H1 (cell line): ENCODE data around the gene HTR3D. TPM values are rescaled to one million over a fixed set of nuclear protein-coding genes. Genes with fewer than 3 reads are reported as not detected.

Source experiments
- CTCF ChIA-PET: fragments of 300-600 bp; sonication (Branson Sonifier 250); formaldehyde crosslinking; loops from one replicate; lab custom pipeline; 2021; ENCODE audit not compliant: partially characterized antibody; lab: Charles Lee
- POLR2A ChIA-PET: fragments of 300-600 bp; sonication (Branson Sonifier 250); formaldehyde crosslinking; loops from one replicate; lab custom pipeline; 2021; ENCODE audit warnings: inconsistent platforms; ENCODE audit not compliant: partially characterized antibody; lab: Charles Lee
- DNase-seq, 2 experiments: peaks; one replicate each; pipeline versions ENCODE4 v3.0.0 to v3.0.0-alpha.2; 2010 to 2022; ENCODE audit warnings: low spot score in 2 of 2, low read depth in 1 of 2, mixed read lengths in 1 of 2
- FAIRE-seq: peaks from 2 replicates; lab custom pipeline; 2011; peaks lifted over from hg19 to GRCh38; lab: Jason Lieb, UNC
- H2AFZ ChIP-seq: 2 replicates; pipeline ENCODE4 v1.8.1; 2012; ENCODE audit warnings: low read length, inconsistent platforms
- H2AK5ac ChIP-seq: 2 replicates; pipeline ENCODE4 v1.6.1; 2013; ENCODE audit warnings: low read depth, low read length
- H2BK120ac ChIP-seq: replicated peaks from 2 replicates; pipeline ENCODE3; 2013; ENCODE audit warnings: low read depth, low read length, inconsistent platforms
- H2BK12ac ChIP-seq: 2 replicates; pipeline ENCODE4 v1.6.1; 2013; ENCODE audit warnings: low read depth, low read length
- H2BK15ac ChIP-seq: 2 replicates; pipeline ENCODE4 v1.6.1; 2013; ENCODE audit warnings: low read length
- H2BK20ac ChIP-seq: 2 replicates; pipeline ENCODE4 v1.6.1; 2013; ENCODE audit warnings: low read length
- H2BK5ac ChIP-seq: 2 replicates; pipeline ENCODE4 v1.6.1; 2013; ENCODE audit warnings: low read depth, low read length
- H3K14ac ChIP-seq: 2 replicates; pipeline ENCODE4 v1.6.1; 2013; ENCODE audit warnings: inconsistent platforms; ENCODE audit not compliant: insufficient read length
- H3K18ac ChIP-seq: 2 replicates; pipeline ENCODE4 v1.6.1; 2013; ENCODE audit warnings: low read length; ENCODE audit errors: extremely low read depth
- H3K23ac ChIP-seq: 2 replicates; pipeline ENCODE4 v1.6.1; 2013; ENCODE audit warnings: inconsistent platforms; ENCODE audit not compliant: insufficient read length
- H3K23me2 ChIP-seq: 2 replicates; pipeline ENCODE4 v1.6.1; 2013; ENCODE audit warnings: low read depth, low read length
- H3K27ac ChIP-seq: 2 replicates; pipeline ENCODE4 v1.6.1; 2011; ENCODE audit warnings: low read depth, low read length, inconsistent platforms
- H3K27me3 ChIP-seq, 4 experiments: replicated peaks in 1 of 4; 1 replicate in 1 of 4; 2 replicates in 3 of 4; pipeline versions ENCODE4 v1.6.1 to v1.8.1; 2011 to 2013; ENCODE audit warnings: low read length in 3 of 4, mild to moderate bottlenecking in 3 of 4, inconsistent platforms in 2 of 4, mixed read lengths in 2 of 4, moderate library complexity in 1 of 4; ENCODE audit not compliant: control insufficient read depth in 3 of 4, insufficient read depth in 3 of 4; ENCODE audit errors: extremely low read depth in 1 of 4
- H3K36me3 ChIP-seq, 4 experiments: 2 replicates each; pipeline versions ENCODE4 v1.6.1 to v1.8.1; 2011 to 2013; ENCODE audit warnings: mild to moderate bottlenecking in 4 of 4, low read length in 3 of 4, moderate library complexity in 2 of 4, control low read depth in 1 of 4, inconsistent platforms in 1 of 4; ENCODE audit not compliant: insufficient read depth in 4 of 4, control insufficient read depth in 2 of 4
- H3K4ac ChIP-seq: replicated peaks from 2 replicates; pipeline ENCODE3; 2013; ENCODE audit warnings: low read length, low read depth, mixed read lengths, inconsistent platforms; ENCODE audit not compliant: insufficient read length
- H3K4me1 ChIP-seq, 4 experiments: replicated peaks in 1 of 4; 1 replicate in 1 of 4; 2 replicates in 3 of 4; pipeline versions ENCODE4 v1.6.1 to v1.8.1; 2011 to 2013; ENCODE audit warnings: low read length in 3 of 4, inconsistent platforms in 2 of 4, mixed read lengths in 1 of 4; ENCODE audit not compliant: insufficient read depth in 4 of 4, control insufficient read depth in 3 of 4
- H3K4me2 ChIP-seq, 2 experiments: 2 replicates each; pipeline versions ENCODE4 v1.6.1 to v1.8.1; 2011 to 2013; ENCODE audit warnings: low read depth in 2 of 2, low read length in 2 of 2, control low read depth in 1 of 2, inconsistent platforms in 1 of 2, mild to moderate bottlenecking in 1 of 2; ENCODE audit not compliant: insufficient read depth in 1 of 2
- H3K4me3 ChIP-seq, 4 experiments: fragments of 200-600, 300-600 bp in 1 of 4; sonication (generic), shearing (Covaris generic), sonication (Bioruptor Twin) in 1 of 4; 2 replicates each; pipeline versions ENCODE4 v1.5.1 to v1.8.1; 2011 to 2016; ENCODE audit warnings: low read length in 4 of 4, low read depth in 3 of 4, control low read depth in 2 of 4, inconsistent platforms in 2 of 4, mild to moderate bottlenecking in 2 of 4, mixed read lengths in 1 of 4, moderate library complexity in 1 of 4; ENCODE audit not compliant: insufficient read depth in 2 of 4; ENCODE audit errors: extremely low read depth in 1 of 4
- H3K56ac ChIP-seq: replicated peaks from 2 replicates; pipeline ENCODE3; 2013; ENCODE audit warnings: low read depth, mild to moderate bottlenecking, mixed read lengths, low read length, inconsistent platforms; ENCODE audit not compliant: insufficient read length
- H3K79me1 ChIP-seq: 2 replicates; pipeline ENCODE4 v1.6.1; 2013; ENCODE audit warnings: low read depth, low read length, control low read depth
- H3K79me2 ChIP-seq, 2 experiments: 2 replicates each; pipeline versions ENCODE4 v1.6.1 to v1.8.1; 2012 to 2013; ENCODE audit warnings: low read length in 2 of 2, mild to moderate bottlenecking in 2 of 2, inconsistent platforms in 1 of 2; ENCODE audit not compliant: insufficient read depth in 2 of 2, control insufficient read depth in 1 of 2
- H3K9ac ChIP-seq, 4 experiments: replicated peaks in 1 of 4; 1 replicate in 1 of 4; 2 replicates in 3 of 4; pipeline versions ENCODE4 v1.6.1 to v1.8.1; 2011 to 2013; ENCODE audit warnings: low read depth in 3 of 4, low read length in 3 of 4, control low read depth in 2 of 4, mild to moderate bottlenecking in 2 of 4, moderate library complexity in 2 of 4, inconsistent platforms in 1 of 4; ENCODE audit errors: extremely low read depth in 1 of 4
- H3K9me3 ChIP-seq, 2 experiments: 2 replicates each; pipeline versions ENCODE4 v1.6.1 to v1.8.1; 2012 to 2013; ENCODE audit warnings: mild to moderate bottlenecking in 2 of 2, moderate library complexity in 2 of 2, control low read depth in 1 of 2, inconsistent platforms in 1 of 2, low read depth in 1 of 2, low read length in 1 of 2, mixed read lengths in 1 of 2; ENCODE audit not compliant: insufficient read depth in 2 of 2
- H4K20me1 ChIP-seq, 2 experiments: replicated peaks in 1 of 2; 2 replicates each; pipeline versions ENCODE3 to v1.8.1; 2011 to 2013; ENCODE audit warnings: inconsistent platforms in 2 of 2, low read length in 2 of 2, mild to moderate bottlenecking in 1 of 2; ENCODE audit not compliant: insufficient read depth in 2 of 2, control insufficient read depth in 1 of 2
- H4K5ac ChIP-seq: 2 replicates; pipeline ENCODE4 v1.6.1; 2013; ENCODE audit warnings: low read length, low read depth, mixed read lengths, inconsistent platforms; ENCODE audit not compliant: insufficient read length
- H4K8ac ChIP-seq: 2 replicates; pipeline ENCODE4 v1.8.0; 2013; ENCODE audit warnings: mild to moderate bottlenecking, moderate library complexity, low read length, inconsistent platforms; ENCODE audit not compliant: insufficient read depth; ENCODE audit errors: extremely low read depth
- H4K91ac ChIP-seq: replicated peaks from 2 replicates; pipeline ENCODE3; 2013; ENCODE audit warnings: low read length, mixed read lengths, inconsistent platforms; ENCODE audit not compliant: insufficient read length
- ASH2L ChIP-seq: fragments of 200-600, 300-600 bp; sonication (generic); IDR thresholded peaks from one replicate; pipeline ENCODE4 v1.7.1; 2017; ENCODE audit warnings: low read length
- BRCA1 ChIP-seq: IDR thresholded peaks from 2 replicates; pipeline ENCODE4 v1.6.1; 2012; ENCODE audit warnings: low read depth, low read length, improper control_type of control experiment
- CBX8 ChIP-seq: fragments of 300-800, 300-1000 bp; sonication (generic); IDR thresholded peaks from 2 replicates; pipeline ENCODE4 v1.7.1; 2016; ENCODE audit warnings: low read depth, low read length, borderline replicate concordance
- CTCF ChIP-seq, 3 experiments: IDR thresholded peaks; 1 replicate in 2 of 3; 2 replicates in 1 of 3; pipeline versions ENCODE4 v1.5.1 to v1.6.1; 2011; ENCODE audit warnings: low read length in 3 of 3, mild to moderate bottlenecking in 3 of 3, inconsistent platforms in 2 of 3, low read depth in 1 of 3, moderate library complexity in 1 of 3; ENCODE audit not compliant: insufficient read depth in 1 of 3; ENCODE audit errors: control extremely low read depth in 1 of 3
- GTF2F1 ChIP-seq: IDR thresholded peaks from 2 replicates; pipeline ENCODE4 v1.6.1; 2012; ENCODE audit warnings: low read depth, low read length, improper control_type of control experiment, borderline replicate concordance
- JUND ChIP-seq: IDR thresholded peaks from 2 replicates; pipeline ENCODE4 v1.6.1; 2011; ENCODE audit warnings: mild to moderate bottlenecking, improper control_type of control experiment, low read length
- RNF2 ChIP-seq: fragments of 200-900, 300-1000 bp; sonication (generic); IDR thresholded peaks from 2 replicates; pipeline ENCODE4 v1.7.1; 2016; ENCODE audit warnings: borderline replicate concordance, low read depth, mild to moderate bottlenecking, antibody characterized with exemption, low read length; ENCODE audit not compliant: poor library complexity, severe bottlenecking; ENCODE audit errors: missing control alignments
- RXRA ChIP-seq: IDR thresholded peaks from 2 replicates; pipeline ENCODE4 v1.6.1; 2011; ENCODE audit warnings: low read depth, mild to moderate bottlenecking, low read length, moderate library complexity; ENCODE audit not compliant: insufficient read depth
- TAF1 ChIP-seq: IDR thresholded peaks from 2 replicates; pipeline ENCODE4 v1.6.1; 2011; ENCODE audit warnings: mild to moderate bottlenecking, low read depth, low read length
- TAF7 ChIP-seq: optimal IDR thresholded peaks from 2 replicates; pipeline ENCODE3; 2011; ENCODE audit warnings: low read depth, mild to moderate bottlenecking, inconsistent platforms, low read length, moderate library complexity, borderline replicate concordance
- ZNF274 ChIP-seq: IDR thresholded peaks from 2 replicates; pipeline ENCODE4 v1.7.0; 2012; ENCODE audit warnings: low read length, borderline replicate concordance; ENCODE audit errors: extremely low read depth
- WGBS, 2 experiments: shearing (Covaris generic) in 1 of 2; methylation state at CpG; one replicate each; pipeline versions ENCODE4 v1.1.6 to v1.1.7; 2013 to 2015; ENCODE audit warnings: low lambda C conversion rate in 2 of 2, mixed read lengths in 2 of 2, inconsistent platforms in 1 of 2, low coverage in 1 of 2, missing lambda C conversion rate in 1 of 2; ENCODE audit not compliant: insufficient replicate concordance in 2 of 2, insufficient coverage in 1 of 2, insufficient read length in 1 of 2; ENCODE audit errors: extremely low coverage in 1 of 2, missing lambda C conversion rate in 1 of 2; 5-methylcytosine and 5-hydroxymethylcytosine counted together
- polyA plus RNA-seq, 7 experiments: library from polyadenylated mRNA; depleted of rRNA in 3 of 7; stranded (reverse) in 5 of 7; unstranded in 2 of 7; fragments of >200 nt in 5 of 7; fragments of 200-250 nt in 2 of 7; gene quantifications; 1 replicate in 5 of 7; 2 replicates in 1 of 7; 4 replicates in 1 of 7; pipeline versions ENCODE4 v1.2.1 to v1.2.3, GENCODE V29; 2011 to 2013; ENCODE audit warnings: missing spikeins in 2 of 7, mixed read lengths in 2 of 7
- total RNA-seq: library from RNA; stranded (reverse); fragmentation: NEBNext Ultra II Directional; extraction: Animal tissue kit (Norgen Biotek cat#: 25700); gene quantifications from 2 replicates; pipeline ENCODE4 v1.2.1, GENCODE V29; 2021

Gene HTR3D
- total and polyA plus RNA-seq, 2 of the 8 experiments (the other 6 are each of a cell fraction or from before 2014, with no cell fraction given), result not detected

- DNase-seq, result no peak
- FAIRE-seq, result no peak
- no peak overlapping the region for H2BK120ac ChIP-seq
- no peaks in the 10 kb centered on the region for H3K79me2 ChIP-seq
- H3K23ac ChIP-seq, result no peak overlapping the region
- H4K8ac ChIP-seq, result no peak overlapping the region
- TF ChIP-seq RNF2 (no peak), TAF1 (no peak), CBX8 (no peak), TAF7 (no peak), ASH2L (no peak), ZNF274 (no peak), CTCF (IDR thresholded peaks at IDR 0.05; ENCODE audit: control extremely low read depth in 1 of 3, insufficient read depth in 1 of 3, low read depth in 1 of 3, low read length in 3 of 3) (no peak), GTF2F1 (no peak), RXRA (no peak), BRCA1 (no peak), JUND (no peak)
- no peaks in the 10 kb centered on the region for H3K36me3 ChIP-seq
- no peak overlapping the region for H3K4me3 ChIP-seq
- no peak overlapping the region for H2AFZ ChIP-seq
- H4K20me1 ChIP-seq, result no peaks in the 10 kb centered on the region
- no peak overlapping the region for H4K91ac ChIP-seq
- H3K56ac ChIP-seq, result no peak overlapping the region
- 84% methylated on average over 9 of the region's 9 CpGs; no CpG with 5 or more reads in 1 of the 2 experiments for WGBS, 2 experiments
- H3K18ac ChIP-seq, result no peak overlapping the region
- H3K27ac ChIP-seq, result no peak overlapping the region
- H2BK12ac ChIP-seq, result no peak overlapping the region
- H3K4ac ChIP-seq, result no peak overlapping the region
- no peak overlapping the region for H2BK15ac ChIP-seq
- no peak overlapping the region for H2BK20ac ChIP-seq
- no peak overlapping the region for H2AK5ac ChIP-seq
- no peak overlapping the region for H3K4me2 ChIP-seq
- 0 out of 7 replicates have a peak, but pooled peaks cover 0 to 2% (median 0%) of the 10 kb centered on the region in 4 experiments for H3K4me1 ChIP-seq
- no peak overlapping the region for H4K5ac ChIP-seq
- ChIA-PET POLR2A (interaction anchor here (1.3 to 1.7 kb wide), 2 partner anchors 25 to 37 kb away, joined by 3 to 4 read pairs; no protein-coding TSS in a partner anchor), CTCF (interaction anchor here (0.8 to 2.1 kb wide), 5 partner anchors 17 to 597 kb away, joined by 3 to 7 read pairs (median 4); no protein-coding TSS in a partner anchor)
- H3K23me2 ChIP-seq, result no peaks in the 10 kb centered on the region
- no peaks in the 10 kb centered on the region for H3K27me3 ChIP-seq
- H3K9ac ChIP-seq, result no peak overlapping the region
- H3K14ac ChIP-seq, result no peak overlapping the region
- H3K9me3 ChIP-seq, result no peaks in the 10 kb centered on the region
- H3K79me1 ChIP-seq, result no peaks in the 10 kb centered on the region
- H2BK5ac ChIP-seq, result no peak overlapping the region
These were observed 26.5 kb downstream of the HTR3D start for GRCh38 chr3:184058029-184058428.
